HepG2 (cell line): ENCODE measurements around the gene PLCB4. TPM values are rescaled to one million over a fixed set of nuclear protein-coding genes. Genes with fewer than 3 reads are reported as not detected.

Experiments
- HOXA9 ChIP-seq: sonication (generic); formaldehyde crosslinking; IDR thresholded peaks from 2 replicates; pipeline ENCODE4 v1.8.1; 2022; ENCODE audit warnings: missing genetic modification reagents, mild to moderate bottlenecking, moderate library complexity, borderline replicate concordance
- TCF7 ChIP-seq: sonication (generic); IDR thresholded peaks from 2 replicates; pipeline ENCODE4 v1.6.1; 2016; ENCODE audit warnings: antibody characterized with exemption, low read depth
- TGIF2 ChIP-seq: IDR thresholded peaks from 2 replicates; pipeline ENCODE4 v1.6.1; 2016; ENCODE audit warnings: control low read depth, missing compliant biosample characterization
- ZNF598 ChIP-seq: sonication (generic); formaldehyde crosslinking; IDR thresholded peaks from 2 replicates; pipeline ENCODE4 v1.5.1; 2020; ENCODE audit warnings: mild to moderate bottlenecking, missing genetic modification reagents, borderline replicate concordance
- polyA plus RNA-seq, 8 experiments: library from polyadenylated mRNA; depleted of rRNA in 3 of 8; stranded (reverse) in 7 of 8; unstranded in 1 of 8; fragments of >200 nt; fragmentation: Illumina TruSeq in 4 of 8; extraction: Trizol in 4 of 8; gene quantifications; 2 replicates each; pipeline versions ENCODE4 v1.2.1 to v1.2.3, GENCODE V29; 2011 to 2016; ENCODE audit warnings: low read depth in 4 of 8, missing spikeins in 1 of 8, mixed read lengths in 1 of 8; ENCODE audit not compliant: insufficient read depth in 1 of 8
- total RNA-seq, 5 experiments: library from RNA; depleted of rRNA; stranded (reverse); fragments of >200 nt; fragmentation: Illumina TruSeq; extraction: Trizol; gene quantifications; 2 replicates each; pipeline ENCODE4 v1.2.3, GENCODE V29; 2016; ENCODE audit warnings: low read depth in 1 of 5
- TF ChIP-seq, protein P1 (sequence below): sonication (generic); formaldehyde crosslinking; conservative IDR thresholded peaks from 2 replicates; pipeline ENCODE4 v1.4.0; 2020; ENCODE audit warnings: missing genetic modification reagents
- TF ChIP-seq, protein P2 (sequence below): sonication (generic); formaldehyde crosslinking; IDR thresholded peaks from 2 replicates; pipeline ENCODE4 v1.5.1; 2020; ENCODE audit warnings: mild to moderate bottlenecking, missing genetic modification reagents, borderline replicate concordance
- TF ChIP-seq, protein P3 (sequence below): IDR thresholded peaks from 2 replicates; pipeline ENCODE4 v1.6.1; 2016
- TF ChIP-seq, protein P4 (sequence below): sonication (generic); formaldehyde crosslinking; IDR thresholded peaks from 2 replicates; pipeline ENCODE4 v1.4.0; 2020; ENCODE audit warnings: mild to moderate bottlenecking, missing genetic modification reagents

The PLCB4 gene
- total and polyA plus RNA-seq, 2 of the 13 experiments (the other 11 are each of a cell fraction or from before 2014, with no cell fraction given): 0.01 TPM; not detected in 1

DNA sequence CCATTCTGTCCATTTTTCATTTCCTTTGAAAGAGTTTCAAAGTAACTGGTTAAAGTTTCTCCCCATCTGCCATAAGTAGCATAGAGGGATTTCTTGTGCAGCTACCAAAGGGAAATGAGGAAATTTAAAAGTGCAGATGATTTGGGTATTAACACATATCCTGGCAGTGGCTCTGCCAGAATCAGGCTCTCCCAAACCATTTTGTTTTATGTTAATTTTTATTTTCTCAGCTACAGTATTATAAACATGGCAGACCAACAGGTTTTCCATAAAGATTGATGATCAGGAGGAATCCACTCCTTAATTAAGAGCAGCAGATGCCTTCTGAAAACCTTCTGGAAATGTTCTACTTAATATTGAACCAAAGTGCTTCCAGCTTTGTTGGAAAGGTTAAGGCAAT is 13.9 kb downstream of the PLCB4 start (continued):
- TF ChIP-seq, protein P1, sequence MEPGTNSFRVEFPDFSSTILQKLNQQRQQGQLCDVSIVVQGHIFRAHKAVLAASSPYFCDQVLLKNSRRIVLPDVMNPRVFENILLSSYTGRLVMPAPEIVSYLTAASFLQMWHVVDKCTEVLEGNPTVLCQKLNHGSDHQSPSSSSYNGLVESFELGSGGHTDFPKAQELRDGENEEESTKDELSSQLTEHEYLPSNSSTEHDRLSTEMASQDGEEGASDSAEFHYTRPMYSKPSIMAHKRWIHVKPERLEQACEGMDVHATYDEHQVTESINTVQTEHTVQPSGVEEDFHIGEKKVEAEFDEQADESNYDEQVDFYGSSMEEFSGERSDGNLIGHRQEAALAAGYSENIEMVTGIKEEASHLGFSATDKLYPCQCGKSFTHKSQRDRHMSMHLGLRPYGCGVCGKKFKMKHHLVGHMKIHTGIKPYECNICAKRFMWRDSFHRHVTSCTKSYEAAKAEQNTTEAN: no peak
- TF ChIP-seq ZNF598 (CRISPR knock-in tag): no peak
- no peak for TF ChIP-seq HOXA9
- TF ChIP-seq TCF7: no peak
- TF ChIP-seq, protein P2, sequence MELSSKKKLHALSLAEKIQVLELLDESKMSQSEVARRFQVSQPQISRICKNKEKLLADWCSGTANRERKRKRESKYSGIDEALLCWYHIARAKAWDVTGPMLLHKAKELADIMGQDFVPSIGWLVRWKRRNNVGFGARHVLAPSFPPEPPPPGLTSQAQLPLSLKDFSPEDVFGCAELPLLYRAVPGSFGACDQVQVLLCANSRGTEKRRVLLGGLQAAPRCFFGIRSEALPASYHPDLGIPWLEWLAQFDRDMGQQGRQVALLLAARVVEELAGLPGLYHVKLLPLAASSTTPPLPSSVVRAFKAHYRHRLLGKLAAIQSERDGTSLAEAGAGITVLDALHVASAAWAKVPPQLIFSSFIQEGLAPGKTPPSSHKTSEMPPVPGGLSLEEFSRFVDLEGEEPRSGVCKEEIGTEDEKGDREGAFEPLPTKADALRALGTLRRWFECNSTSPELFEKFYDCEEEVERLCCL (CRISPR knock-in tag): no peak
- TF ChIP-seq, protein P3, sequence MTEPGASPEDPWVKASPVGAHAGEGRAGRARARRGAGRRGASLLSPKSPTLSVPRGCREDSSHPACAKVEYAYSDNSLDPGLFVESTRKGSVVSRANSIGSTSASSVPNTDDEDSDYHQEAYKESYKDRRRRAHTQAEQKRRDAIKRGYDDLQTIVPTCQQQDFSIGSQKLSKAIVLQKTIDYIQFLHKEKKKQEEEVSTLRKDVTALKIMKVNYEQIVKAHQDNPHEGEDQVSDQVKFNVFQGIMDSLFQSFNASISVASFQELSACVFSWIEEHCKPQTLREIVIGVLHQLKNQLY (CRISPR knock-in tag): no peak
- TF ChIP-seq, protein P4, sequence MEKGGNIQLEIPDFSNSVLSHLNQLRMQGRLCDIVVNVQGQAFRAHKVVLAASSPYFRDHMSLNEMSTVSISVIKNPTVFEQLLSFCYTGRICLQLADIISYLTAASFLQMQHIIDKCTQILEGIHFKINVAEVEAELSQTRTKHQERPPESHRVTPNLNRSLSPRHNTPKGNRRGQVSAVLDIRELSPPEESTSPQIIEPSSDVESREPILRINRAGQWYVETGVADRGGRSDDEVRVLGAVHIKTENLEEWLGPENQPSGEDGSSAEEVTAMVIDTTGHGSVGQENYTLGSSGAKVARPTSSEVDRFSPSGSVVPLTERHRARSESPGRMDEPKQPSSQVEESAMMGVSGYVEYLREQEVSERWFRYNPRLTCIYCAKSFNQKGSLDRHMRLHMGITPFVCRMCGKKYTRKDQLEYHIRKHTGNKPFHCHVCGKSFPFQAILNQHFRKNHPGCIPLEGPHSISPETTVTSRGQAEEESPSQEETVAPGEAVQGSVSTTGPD (CRISPR knock-in tag): no peak
- TF ChIP-seq TGIF2: no peak
